OCI-LY3 (cell line): ENCODE results near the gene MSI2.

Experiments
- CTCF ChIP-seq: fragments of 200-600, 300-600 bp; sonication (generic); IDR thresholded peaks from 2 replicates; pipeline ENCODE4 v1.5.1; 2014; ENCODE audit warnings: antibody characterized with exemption, low read length, low read depth
- EZH2phosphoT487 ChIP-seq: fragments of 200-600 bp; shearing (Covaris generic); IDR thresholded peaks from 2 replicates; pipeline ENCODE4 v1.6.1; 2018; ENCODE audit warnings: antibody characterized with exemption, mixed run types, low read depth

GRCh38 chr17:57399690-57400089, 143.4 kb downstream of the MSI2 start:
- TF ChIP-seq CTCF (no peak), EZH2phosphoT487 (no peak)
